HG03571 (cell line): ENCODE data around the gene GABRQ.
"Not testable (repeated sequence)": the region's sequence is repeated elsewhere in the genome, so short reads cannot be mapped to it uniquely, and the experiment has no call there.

Experiments
- ATAC-seq: cut with Tn5 transposase; IDR thresholded peaks from one replicate; pipeline ENCODE4 v1.9.1; 2021; ENCODE audit not compliant: unreplicated experiment

The GABRQ gene

DNA sequence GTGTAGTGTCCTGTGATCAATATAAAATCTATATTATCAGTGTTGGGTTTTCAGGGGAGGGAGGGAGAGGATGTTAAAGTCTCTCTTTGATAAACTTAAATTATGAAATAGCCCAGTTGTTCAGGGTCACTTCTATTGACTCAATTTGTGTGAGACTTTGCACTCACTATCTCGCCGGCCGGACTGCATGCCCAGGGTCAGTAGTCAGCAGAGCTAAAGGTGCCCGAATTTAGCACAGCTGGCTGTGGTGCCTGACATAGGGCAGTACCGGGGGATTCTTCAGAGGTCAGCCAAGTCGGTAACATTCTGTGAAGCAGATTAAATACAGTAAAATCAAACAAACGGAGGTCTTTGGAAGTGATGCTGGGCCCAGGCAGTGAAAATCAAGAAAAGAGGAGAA, 19.2 kb downstream of the GABRQ start:
- no peak for ATAC-seq

DNA sequence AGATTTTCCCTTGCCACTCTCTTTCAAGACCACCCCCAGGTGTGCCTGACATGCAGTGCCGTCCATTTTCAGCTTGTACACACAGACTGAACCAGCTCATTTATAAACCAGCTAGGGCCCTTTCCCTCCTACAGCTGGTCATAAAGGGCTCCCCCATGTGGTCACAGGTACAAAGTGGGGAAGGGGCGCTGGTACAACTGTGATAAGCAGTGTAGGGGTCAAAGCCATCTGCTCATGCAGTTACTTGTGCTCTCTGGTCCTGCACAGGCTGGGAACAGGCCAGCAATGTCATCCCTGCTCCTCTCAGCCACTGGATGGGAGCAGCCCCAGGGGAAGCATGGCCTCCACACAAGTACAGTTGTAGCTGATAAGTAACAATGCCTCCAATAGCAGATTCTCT, 20.6 kb downstream of the GABRQ start:
- ATAC-seq: no peak

DNA sequence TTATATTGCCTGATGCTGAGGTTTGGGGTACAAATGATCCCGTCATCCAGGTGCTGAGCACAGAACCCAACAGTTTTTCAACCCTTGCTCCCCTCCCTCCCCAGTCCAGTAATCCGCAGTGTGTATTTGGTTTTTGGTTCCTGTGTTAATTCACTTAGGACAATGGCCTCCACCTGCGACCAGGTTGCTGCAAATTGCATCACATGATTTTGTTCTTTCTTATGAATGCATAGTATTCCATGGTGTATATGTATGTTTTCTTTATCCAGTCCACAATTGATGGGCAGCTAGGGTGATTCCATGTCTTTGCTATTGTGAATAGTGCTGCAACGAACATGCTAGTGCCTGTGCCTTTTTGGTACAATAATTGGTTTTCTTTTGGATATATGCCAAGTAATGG, 25.4 kb downstream of the GABRQ start:
- no peak for ATAC-seq

DNA sequence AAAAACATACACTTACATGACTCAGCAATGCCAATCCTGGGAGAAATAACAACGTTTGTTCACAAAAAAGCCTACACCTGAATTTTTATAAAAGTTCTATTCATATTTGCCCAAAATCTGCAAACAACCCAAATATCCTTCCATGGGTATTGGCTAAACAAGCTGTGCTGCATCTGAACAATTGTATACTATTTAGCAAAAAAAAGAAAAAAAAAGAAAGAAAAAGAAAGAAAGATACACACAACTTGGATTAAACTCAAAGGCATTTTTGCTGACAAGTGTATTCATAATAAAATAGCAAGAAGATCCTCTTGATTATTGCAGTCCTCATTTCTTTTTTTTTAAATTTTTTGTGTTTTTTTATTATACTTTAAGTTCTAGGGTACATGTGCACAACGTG, 36.4 kb downstream of the GABRQ start:
- ATAC-seq: no peak

DNA sequence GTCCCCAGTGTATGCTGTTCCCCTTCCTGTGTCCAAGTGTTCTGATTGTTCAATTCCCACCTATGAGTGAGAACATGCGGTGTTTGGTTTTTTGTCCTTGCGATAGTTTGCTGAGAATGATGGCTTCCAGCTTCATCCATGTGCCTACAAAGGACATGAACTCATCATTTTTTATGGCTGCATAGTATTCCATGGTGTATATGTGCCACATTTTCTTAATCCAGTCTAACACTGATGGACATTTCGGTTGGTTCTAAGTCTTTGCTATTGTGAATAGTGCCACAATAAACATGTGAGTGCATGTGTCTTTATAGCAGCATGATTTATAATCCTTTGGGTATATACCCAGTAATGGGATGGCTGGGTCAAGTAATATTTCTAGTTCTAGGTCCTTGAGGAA, 37.0 kb downstream of the GABRQ start:
- not testable (repeated sequence) for ATAC-seq

DNA sequence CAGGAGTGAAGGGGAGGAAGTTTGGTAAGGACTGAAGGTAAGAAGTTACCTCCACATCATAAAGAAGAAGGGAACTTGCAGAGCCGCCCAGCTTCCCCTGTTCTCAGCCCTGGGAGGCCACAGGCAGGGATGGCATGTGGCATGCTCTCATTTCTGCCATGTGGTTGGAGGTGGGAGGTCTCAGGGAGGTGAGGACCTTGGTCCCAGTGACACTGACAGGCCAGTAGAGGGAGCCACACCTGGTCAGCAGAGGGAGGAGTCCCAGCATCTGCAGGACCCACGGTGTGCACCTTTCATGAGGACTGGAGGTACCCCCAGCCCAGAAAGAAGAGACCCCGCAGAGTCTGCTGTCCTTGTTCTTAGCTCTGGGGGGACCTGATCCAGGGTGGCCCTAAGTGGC, 43.3 kb downstream of the GABRQ start:
- not testable (repeated sequence) for ATAC-seq

DNA sequence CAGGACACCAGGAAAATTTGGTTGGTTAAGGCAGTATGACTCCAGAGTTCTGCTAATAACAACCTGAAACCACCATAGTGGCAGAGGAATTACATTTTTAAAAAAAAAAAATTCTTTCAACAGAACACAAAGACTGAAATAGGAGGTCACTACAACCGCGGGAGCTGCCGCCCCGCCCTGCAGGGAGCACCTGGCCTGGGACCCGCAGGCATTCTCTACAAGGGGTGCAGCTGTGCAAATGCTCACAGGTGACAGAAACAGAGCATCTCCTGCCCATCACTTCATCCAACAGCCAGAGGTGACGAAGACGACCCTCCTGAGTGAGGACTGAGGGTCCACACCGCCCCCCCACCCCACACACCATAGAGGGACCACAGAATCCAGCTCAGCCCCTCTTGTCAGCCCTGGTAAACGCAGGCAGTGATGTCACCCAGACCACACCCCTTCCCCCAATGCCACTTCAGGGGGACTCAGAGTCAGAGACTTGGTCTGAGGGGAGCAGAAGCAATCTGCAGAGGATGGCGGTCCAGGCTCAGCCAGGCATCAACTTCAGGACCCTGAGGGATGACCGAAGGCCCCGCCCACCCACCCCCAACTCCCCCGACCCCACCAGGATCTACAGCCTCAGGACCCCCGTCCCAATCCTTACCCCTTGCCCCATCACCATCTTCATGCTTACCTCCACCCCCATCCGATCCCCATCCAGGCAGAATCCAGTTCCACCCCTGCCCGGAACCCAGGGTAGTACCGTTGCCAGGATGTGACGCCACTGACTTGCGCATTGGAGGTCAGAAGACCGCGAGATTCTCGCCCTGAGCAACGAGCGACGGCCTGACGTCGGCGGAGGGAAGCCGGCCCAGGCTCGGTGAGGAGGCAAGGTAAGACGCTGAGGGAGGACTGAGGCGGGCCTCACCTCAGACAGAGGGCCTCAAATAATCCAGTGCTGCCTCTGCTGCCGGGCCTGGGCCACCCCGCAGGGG, 60.5 kb downstream of the GABRQ start, which contains the start of gene MAGEA3:
TSS of gene MAGEA3 (plus strand) at position 843 of the 980 bp plus-strand sequence. CDS start 2,039 bp downstream, outside the sequence.
- not testable (repeated sequence) for ATAC-seq

DNA sequence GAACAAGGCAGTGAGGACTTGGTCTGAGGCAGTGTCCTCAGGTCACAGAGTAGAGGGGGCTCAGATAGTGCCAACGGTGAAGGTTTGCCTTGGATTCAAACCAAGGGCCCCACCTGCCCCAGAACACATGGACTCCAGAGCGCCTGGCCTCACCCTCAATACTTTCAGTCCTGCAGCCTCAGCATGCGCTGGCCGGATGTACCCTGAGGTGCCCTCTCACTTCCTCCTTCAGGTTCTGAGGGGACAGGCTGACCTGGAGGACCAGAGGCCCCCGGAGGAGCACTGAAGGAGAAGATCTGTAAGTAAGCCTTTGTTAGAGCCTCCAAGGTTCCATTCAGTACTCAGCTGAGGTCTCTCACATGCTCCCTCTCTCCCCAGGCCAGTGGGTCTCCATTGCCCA, 62.7 kb downstream of the GABRQ start:
- not testable (repeated sequence) for ATAC-seq

DNA sequence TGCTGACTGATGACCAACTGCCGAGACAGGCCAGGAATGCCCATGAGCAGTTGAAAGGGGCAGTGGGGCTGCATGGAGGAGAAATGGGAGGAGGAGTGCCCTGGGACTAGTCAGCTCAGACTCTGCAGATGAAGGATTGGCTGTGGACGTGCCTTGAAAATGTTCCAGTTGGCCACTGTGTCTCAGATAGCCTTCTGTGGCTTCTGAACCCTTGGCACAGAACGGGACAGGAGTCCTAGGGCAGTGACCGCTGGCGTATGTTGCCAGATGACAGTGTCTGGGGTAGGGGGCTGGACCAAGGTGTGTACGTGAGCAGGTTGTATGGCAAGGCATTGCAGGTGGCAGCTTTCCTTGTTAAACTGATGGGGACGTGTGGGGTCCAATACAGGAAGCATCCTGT, 68.8 kb downstream of the GABRQ start:
- not testable (repeated sequence) for ATAC-seq
